HL-60 (cell line): ENCODE measurements around the gene PRKAG2.

Experiments used
- DNase-seq, 2 experiments: peaks; one replicate each; pipeline ENCODE4 v3.0.0-alpha.2; 2010 to 2020; ENCODE audit warnings: low read depth in 1 of 2, low spot score in 1 of 2
- H3K27ac ChIP-seq: fragments of 250-450 bp; sonication (Bioruptor Pico); replicated peaks from 2 replicates; pipeline ENCODE4 v1.5.1; 2020; ENCODE audit warnings: mild to moderate bottlenecking, moderate library complexity
- H3K27me3 ChIP-seq: fragments of 250-450 bp; sonication (Bioruptor Pico); 2 replicates; pipeline ENCODE4 v1.5.1; 2021; ENCODE audit warnings: mild to moderate bottlenecking, moderate library complexity; ENCODE audit not compliant: insufficient read depth, poor library complexity, severe bottlenecking
- H3K4me3 ChIP-seq: replicated peaks from 2 replicates; pipeline ENCODE4 v1.5.1; 2011; ENCODE audit warnings: mild to moderate bottlenecking, control low read depth, low read length; ENCODE audit not compliant: insufficient read depth
- GABPA ChIP-seq: IDR thresholded peaks from 2 replicates; pipeline ENCODE4 v1.6.1; 2012; ENCODE audit warnings: low read depth
- POLR2AphosphoS5 ChIP-seq: IDR thresholded peaks from 2 replicates; pipeline ENCODE4 v1.6.1; 2012; ENCODE audit warnings: low read depth
- SPI1 ChIP-seq: IDR thresholded peaks from 2 replicates; pipeline ENCODE4 v1.6.1; 2012; ENCODE audit warnings: low read depth, mild to moderate bottlenecking, borderline replicate concordance
- TF ChIP-seq, protein P1 (sequence below): IDR thresholded peaks from one replicate; pipeline ENCODE4 v1.5.1; 2011; ENCODE audit warnings: low read length, control low read depth, inconsistent platforms; ENCODE audit not compliant: insufficient read depth
- TF ChIP-seq, protein P2 (sequence below): IDR thresholded peaks from 2 replicates; pipeline ENCODE4 v1.6.1; 2012; ENCODE audit warnings: low read depth; ENCODE audit not compliant: insufficient replicate concordance

The PRKAG2 gene

DNA sequence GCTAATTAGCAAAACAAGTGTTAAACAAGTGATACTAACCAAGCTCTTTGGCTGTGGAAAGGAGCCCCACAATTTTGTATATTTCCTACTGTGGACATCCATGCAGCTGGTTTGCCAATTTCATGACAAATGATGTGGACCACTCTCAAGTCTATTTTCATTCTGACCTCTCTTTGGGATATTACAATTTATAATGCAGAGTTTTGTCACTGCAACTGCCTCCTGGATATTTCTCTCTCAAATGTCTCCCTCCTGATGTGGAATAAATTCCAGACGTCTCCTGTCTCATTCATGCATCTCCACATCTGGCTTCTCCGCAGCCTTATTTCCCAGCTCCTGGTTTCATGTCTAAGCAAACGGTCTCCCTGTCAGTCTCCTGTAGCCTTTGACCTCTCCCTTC, 276.6 kb downstream of the PRKAG2 start:
- Histone ChIP-seq H3K4me3 (no peak overlapping the region), H3K27ac (no peak overlapping the region), H3K27me3 (no peaks in the 10 kb centered on the region)
- no peak for DNase-seq
- no peak for TF ChIP-seq POLR2AphosphoS5
- no peak for TF ChIP-seq SPI1
- TF ChIP-seq, protein P1, sequence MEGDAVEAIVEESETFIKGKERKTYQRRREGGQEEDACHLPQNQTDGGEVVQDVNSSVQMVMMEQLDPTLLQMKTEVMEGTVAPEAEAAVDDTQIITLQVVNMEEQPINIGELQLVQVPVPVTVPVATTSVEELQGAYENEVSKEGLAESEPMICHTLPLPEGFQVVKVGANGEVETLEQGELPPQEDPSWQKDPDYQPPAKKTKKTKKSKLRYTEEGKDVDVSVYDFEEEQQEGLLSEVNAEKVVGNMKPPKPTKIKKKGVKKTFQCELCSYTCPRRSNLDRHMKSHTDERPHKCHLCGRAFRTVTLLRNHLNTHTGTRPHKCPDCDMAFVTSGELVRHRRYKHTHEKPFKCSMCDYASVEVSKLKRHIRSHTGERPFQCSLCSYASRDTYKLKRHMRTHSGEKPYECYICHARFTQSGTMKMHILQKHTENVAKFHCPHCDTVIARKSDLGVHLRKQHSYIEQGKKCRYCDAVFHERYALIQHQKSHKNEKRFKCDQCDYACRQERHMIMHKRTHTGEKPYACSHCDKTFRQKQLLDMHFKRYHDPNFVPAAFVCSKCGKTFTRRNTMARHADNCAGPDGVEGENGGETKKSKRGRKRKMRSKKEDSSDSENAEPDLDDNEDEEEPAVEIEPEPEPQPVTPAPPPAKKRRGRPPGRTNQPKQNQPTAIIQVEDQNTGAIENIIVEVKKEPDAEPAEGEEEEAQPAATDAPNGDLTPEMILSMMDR, result no peak
- TF ChIP-seq GABPA, result no peak
- TF ChIP-seq, protein P2, sequence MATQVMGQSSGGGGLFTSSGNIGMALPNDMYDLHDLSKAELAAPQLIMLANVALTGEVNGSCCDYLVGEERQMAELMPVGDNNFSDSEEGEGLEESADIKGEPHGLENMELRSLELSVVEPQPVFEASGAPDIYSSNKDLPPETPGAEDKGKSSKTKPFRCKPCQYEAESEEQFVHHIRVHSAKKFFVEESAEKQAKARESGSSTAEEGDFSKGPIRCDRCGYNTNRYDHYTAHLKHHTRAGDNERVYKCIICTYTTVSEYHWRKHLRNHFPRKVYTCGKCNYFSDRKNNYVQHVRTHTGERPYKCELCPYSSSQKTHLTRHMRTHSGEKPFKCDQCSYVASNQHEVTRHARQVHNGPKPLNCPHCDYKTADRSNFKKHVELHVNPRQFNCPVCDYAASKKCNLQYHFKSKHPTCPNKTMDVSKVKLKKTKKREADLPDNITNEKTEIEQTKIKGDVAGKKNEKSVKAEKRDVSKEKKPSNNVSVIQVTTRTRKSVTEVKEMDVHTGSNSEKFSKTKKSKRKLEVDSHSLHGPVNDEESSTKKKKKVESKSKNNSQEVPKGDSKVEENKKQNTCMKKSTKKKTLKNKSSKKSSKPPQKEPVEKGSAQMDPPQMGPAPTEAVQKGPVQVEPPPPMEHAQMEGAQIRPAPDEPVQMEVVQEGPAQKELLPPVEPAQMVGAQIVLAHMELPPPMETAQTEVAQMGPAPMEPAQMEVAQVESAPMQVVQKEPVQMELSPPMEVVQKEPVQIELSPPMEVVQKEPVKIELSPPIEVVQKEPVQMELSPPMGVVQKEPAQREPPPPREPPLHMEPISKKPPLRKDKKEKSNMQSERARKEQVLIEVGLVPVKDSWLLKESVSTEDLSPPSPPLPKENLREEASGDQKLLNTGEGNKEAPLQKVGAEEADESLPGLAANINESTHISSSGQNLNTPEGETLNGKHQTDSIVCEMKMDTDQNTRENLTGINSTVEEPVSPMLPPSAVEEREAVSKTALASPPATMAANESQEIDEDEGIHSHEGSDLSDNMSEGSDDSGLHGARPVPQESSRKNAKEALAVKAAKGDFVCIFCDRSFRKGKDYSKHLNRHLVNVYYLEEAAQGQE, result no peak

DNA sequence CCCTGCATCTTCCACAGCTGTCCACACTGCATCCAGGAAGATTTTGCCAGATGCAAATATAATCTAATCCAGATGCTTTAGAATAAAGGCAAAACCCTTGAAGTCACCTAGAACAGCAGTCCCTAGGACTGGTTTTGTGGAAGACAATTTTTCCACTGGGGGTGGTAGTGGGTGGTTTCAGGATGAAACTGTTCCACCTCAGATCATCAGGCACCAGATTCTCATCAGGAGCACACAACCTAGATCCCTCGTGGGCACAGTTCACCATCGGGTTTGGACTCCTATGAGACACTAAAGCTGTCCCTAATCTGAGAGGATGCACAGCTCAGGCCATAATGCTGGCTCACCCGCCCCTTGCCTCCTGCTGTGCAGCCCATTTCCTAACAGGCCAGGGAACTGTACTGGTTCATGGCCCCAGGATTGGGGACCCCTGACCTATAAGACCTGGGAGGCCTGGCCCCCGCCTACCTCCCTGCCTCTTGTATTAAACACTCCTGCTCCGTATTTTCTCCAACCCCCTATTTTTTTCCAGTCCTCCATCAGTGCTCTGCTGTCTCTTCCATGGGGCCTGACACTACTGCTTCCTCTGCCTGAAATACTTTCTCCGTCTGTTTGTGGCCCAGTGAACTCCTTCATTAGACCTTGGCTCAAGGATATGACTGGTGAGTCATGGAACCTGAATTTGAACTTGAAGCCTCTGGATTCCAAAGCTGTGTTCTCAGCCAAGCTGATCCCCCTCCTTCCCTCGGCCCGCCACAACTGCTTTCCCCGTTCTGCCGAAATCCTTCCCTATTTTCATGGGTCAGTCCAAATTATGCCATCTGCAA, 277.3 kb downstream of the PRKAG2 start:
- H3K4me3 ChIP-seq, result no peak overlapping the region
- no peak for DNase-seq

DNA sequence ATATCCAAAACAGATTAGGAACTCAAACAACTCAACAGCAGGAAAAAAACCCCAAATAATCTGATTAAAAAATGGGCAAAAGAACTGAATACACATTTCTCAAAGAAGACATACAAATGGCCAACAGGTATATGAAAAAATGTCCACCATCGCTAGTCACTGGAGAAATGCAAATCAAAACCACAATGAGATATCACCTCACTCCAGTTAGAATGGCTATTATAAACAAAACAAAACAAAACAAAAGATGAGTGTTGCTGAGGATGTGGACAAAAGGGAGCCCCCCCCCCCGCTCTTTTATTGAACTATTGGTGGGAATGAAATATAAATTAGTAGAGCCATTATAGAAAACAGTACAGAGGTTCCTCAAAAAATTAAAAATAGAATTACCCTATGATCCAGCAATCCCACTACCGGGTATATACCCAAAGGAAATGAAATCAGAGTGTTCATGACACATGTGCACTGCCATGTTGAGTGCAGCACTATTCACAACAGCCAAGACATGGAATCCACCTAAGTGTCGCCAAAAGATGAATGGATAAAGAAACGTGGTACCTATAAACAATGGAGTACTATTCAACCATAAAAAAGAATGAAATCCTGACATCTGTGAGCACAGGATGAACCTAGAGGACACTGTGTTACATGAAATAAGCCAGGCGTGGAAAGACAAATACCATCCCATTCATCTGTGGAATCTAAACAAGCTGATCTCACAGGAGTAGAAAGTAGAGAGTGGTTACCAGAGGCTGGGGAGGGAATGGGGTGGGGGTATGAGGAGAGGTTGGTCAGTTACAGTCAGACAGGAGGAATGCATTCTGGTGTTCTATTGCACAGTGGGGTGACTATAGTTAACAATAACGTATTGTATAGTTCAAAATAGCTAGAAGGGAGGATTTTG, 279.1 kb downstream of the PRKAG2 start:
- no peak for DNase-seq
- TF ChIP-seq POLR2AphosphoS5, result no peak
- TF ChIP-seq, protein P2, result no peak
- TF ChIP-seq, protein P1, result no peak
- Histone ChIP-seq H3K4me3 (no peak overlapping the region), H3K27ac (no peak overlapping the region), H3K27me3 (no peaks in the 10 kb centered on the region)

More for the DNA sequence above, 277.3 kb downstream of the PRKAG2 start:
- H3K27me3 ChIP-seq, result no peaks in the 10 kb centered on the region
- H3K27ac ChIP-seq, result no peak overlapping the region
- TF ChIP-seq POLR2AphosphoS5 (no peak), GABPA (no peak), SPI1 (no peak)
- TF ChIP-seq, protein P1, result no peak
- TF ChIP-seq, protein P2, result no peak
